ENCODE results near the gene PCDHGA9.

DNA sequence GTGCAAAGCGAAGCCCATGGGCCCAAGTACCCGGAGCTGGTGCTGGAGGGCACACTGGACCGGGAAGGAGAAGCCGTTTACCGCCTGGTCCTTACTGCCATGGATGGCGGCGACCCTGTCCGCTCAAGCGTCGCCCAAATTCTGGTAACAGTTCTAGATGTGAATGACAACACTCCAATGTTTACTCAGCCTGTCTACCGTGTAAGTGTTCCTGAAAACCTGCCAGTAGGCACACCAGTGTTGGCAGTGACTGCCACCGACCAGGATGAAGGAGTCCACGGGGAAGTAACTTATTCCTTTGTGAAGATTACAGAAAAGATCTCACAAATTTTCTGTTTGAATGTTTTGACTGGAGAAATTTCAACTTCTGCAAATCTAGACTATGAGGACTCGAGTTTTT is 28.0 kb upstream of the PCDHGA9 start:
- TF ChIP-seq, protein P1, sequence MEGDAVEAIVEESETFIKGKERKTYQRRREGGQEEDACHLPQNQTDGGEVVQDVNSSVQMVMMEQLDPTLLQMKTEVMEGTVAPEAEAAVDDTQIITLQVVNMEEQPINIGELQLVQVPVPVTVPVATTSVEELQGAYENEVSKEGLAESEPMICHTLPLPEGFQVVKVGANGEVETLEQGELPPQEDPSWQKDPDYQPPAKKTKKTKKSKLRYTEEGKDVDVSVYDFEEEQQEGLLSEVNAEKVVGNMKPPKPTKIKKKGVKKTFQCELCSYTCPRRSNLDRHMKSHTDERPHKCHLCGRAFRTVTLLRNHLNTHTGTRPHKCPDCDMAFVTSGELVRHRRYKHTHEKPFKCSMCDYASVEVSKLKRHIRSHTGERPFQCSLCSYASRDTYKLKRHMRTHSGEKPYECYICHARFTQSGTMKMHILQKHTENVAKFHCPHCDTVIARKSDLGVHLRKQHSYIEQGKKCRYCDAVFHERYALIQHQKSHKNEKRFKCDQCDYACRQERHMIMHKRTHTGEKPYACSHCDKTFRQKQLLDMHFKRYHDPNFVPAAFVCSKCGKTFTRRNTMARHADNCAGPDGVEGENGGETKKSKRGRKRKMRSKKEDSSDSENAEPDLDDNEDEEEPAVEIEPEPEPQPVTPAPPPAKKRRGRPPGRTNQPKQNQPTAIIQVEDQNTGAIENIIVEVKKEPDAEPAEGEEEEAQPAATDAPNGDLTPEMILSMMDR (IDR thresholded peaks at IDR 0.05) = no peak
- no peak for TF ChIP-seq POLR2A (IDR thresholded peaks at IDR 0.05)
